Measurements from ENCODE around the gene SUPT6H.
A peak's percentile ranks its signal among the peaks of the same experiment; 100 is the strongest.
"Not testable (repeated sequence)": the region's sequence is repeated elsewhere in the genome, so short reads cannot be mapped to it uniquely, and the experiment has no call there.

The SUPT6H gene

DNA sequence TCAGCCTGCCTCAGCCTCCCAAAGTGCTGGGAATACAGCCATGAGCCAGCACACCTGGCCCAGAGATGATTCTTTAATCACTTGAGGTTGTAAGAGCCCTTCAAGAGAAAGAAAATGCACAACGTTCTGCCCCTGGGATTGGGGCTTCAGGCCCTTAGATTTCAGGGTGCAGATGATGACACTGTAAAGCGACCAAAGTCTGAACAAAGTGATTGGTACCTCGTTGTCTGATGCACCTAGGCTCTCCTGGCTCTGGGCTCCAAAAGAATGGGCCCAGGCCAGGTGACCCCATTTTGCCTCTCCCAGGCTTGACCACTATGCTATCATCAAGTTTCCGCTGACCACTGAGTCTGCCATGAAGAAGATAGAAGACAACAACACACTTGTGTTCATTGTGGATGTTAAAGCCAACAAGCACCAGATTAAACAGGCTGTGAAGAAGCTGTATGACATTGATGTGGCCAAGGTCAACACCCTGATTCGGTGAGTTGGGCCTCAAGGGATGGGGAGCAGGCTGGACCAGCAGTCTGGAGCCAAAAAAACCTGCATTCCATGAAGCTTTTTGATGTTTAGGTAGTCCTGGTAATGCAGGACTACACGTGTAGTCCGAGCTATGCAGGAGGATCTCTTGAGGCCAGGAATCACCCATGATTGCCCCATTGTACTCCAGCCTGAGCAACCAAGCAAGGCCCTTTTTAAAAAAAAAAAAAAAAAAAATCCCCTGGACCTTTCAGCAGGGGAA, 60.6 kb downstream of the SUPT6H start:
- no peak for DNase-seq

DNA sequence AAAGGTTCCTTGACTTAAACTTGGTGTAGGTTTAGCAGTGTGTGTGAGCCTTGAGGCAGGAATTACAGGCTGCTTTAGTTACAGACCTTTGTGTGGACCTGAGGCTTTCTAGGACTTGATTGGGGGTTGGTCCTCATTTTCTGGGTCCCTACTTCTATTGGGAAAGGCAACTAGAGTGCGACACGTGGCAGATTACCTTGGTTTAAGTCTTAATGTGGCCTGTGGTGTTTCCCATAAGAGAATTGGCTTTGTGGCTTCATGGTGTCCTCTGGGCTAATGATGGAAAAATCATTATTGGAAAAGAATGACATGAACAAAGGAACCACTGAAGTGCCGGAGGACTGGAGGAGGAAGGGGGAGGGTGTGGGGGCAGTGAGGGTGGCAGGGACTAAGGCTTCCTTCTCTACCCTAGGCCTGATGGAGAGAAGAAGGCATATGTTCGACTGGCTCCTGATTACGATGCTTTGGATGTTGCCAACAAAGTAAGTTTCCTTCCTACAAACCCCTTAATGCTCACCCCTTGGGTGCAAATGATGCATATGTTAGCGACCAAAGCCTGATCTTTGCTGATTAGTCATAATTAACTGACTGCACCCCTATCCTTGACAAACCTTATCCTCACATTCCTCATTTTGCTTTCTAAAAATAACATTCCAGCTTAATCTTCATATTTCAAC, 61.3 kb downstream of the SUPT6H start:
- no peak for DNase-seq

DNA sequence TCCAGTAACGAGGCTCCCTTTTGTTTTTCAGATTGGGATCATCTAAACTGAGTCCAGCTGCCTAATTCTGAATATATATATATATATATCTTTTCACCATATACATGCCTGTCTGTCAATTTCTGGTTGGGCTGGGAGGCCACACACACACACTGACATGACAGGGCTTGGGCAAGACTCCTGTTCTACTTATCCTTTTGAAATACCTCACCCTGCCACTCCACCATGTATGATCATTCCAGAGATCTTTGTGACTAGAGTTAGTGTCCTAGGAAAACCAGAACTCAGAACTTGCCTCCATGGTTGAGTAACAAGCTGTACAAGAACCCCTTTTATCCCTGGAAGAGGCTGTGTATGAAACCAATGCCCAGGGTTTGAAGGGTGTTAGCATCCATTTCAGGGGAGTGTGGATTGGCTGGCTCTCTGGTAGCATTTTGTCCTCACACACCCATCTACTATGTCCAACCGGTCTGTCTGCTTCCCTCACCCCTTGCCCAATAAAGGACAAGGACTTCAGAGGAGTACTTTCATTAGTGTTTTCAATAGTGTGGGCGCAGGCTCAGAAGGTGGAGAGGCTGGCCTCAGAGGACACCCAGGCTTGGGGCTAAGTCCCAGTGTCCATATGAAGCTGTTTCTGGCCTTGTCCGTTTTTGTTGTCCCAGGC, 62.0 kb downstream of the SUPT6H start:
- DNase-seq = not testable (repeated sequence)

DNA sequence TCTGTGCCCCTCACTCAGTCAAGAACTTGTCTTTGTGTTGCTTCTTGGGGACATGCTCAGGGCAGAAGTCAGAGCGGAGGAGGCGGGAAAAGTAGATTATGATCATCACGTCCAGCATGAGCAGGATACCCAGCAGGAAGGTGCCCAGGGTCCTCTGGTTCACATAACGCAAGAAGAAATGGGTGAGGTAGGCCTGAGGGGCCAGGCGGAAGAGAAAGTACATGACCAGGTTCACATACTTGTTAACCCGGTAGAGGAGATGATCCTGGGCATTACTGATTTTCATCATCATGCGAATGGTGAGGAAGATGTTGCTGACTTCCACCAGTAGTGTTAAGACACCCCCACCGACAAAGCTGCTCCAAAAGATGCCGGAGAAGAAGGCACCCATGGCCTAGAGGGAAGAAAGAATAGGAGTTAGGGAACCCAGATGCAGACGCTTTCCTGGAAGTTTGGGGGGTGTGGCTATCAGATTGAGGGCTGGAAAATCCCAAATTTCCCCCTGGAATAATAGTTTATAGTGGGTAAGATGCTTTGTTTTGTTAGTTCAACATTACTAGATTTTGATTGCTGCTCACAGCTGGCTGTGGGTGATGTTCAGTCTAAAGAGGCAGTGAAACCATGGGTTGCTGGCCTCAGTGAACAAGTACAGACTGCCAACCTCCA, 62.6 kb downstream of the SUPT6H start:
- peak; percentile 48 for DNase-seq

GRCh38 chr17:28725166-28725659, 63.2 kb downstream of the SUPT6H start:
- peak; percentile 67 for DNase-seq

- peak; percentile 80 for DNase-seq
Measured at GRCh38 chr17:28725660-28726225, 63.7 kb downstream of the SUPT6H start.

DNA sequence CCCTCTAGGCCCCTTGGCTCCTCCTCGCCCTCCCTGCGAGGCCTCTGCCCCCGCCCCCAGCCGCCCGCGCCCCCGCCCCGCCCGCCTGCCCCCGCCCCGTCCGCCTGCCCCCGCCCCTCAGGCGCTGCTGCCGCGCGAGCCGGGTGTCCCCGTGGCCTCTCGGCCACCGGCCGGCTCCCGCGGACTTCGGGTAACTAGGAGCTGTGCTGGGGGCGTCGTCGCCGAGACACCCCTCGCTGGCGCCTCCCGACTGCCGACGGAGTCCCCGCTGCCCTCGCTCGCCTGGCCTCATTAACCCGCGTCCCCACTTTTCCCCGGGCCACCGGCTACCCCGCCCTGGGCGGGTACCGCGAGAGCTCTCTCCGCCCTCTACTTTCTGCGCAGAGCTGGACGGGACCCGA, 64.2 kb downstream of the SUPT6H start, which contains the start of gene TLCD1:
TLCD1 (minus strand) TSS at position 8 of the 401 bp plus-strand sequence. CDS start 136 bp downstream, outside the sequence.
- DNase-seq = peak; percentile 84

GRCh38 chr17:28726627-28727491, 64.9 kb downstream of the SUPT6H start:
- DNase-seq = peak; percentile 96

GRCh38 chr17:28728364-28729200, 66.6 kb downstream of the SUPT6H start, which contains the start of gene NEK8:
NEK8 (plus strand) TSS chr17:28728788; CDS start chr17:28728814, 26 bp downstream.
- DNase-seq = peak; percentile 100

DNA sequence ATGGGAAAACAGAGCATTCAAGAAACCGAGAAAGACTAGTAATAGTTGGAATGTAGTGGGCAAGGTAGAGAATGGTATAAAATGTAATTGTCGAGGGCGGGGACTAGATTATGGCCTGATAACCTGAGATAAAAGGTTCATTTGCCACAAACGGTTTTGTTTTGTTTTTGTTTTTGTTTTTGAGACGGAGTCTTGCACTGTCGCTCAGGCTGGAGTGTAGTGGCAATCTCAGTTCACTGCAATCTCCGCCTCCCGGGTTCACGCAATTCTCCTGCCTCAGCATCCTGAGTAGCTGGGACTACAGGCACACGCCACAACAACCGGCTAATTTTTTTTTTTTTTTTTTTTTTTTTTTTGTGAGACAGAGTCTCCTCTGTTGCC, 67.9 kb downstream of the SUPT6H start:
- DNase-seq = no peak

DNA sequence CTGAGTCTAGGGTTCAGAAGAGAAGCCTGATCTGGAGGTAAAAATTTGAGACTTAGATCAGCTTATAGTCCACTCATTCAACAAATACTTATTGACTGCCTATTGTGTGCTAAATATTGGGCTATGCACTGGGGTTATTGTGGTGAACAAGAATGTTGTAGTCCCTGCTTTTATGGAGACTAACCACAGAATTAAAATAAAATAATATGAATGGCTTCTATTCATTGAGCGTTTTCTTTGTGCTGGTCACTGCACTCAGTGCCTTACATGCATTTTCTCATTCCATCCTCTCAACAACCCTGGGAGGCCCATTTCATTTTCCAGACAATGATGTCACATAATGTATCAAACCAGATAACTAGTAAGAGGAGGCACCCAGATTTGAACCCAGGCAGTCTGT, 71.3 kb downstream of the SUPT6H start:
- no peak for DNase-seq

- no peak for DNase-seq
Measured at GRCh38 chr17:28734712-28735241, 72.8 kb downstream of the SUPT6H start.

GRCh38 chr17:28735242-28735722, 73.3 kb downstream of the SUPT6H start:
- DNase-seq = no peak

DNA sequence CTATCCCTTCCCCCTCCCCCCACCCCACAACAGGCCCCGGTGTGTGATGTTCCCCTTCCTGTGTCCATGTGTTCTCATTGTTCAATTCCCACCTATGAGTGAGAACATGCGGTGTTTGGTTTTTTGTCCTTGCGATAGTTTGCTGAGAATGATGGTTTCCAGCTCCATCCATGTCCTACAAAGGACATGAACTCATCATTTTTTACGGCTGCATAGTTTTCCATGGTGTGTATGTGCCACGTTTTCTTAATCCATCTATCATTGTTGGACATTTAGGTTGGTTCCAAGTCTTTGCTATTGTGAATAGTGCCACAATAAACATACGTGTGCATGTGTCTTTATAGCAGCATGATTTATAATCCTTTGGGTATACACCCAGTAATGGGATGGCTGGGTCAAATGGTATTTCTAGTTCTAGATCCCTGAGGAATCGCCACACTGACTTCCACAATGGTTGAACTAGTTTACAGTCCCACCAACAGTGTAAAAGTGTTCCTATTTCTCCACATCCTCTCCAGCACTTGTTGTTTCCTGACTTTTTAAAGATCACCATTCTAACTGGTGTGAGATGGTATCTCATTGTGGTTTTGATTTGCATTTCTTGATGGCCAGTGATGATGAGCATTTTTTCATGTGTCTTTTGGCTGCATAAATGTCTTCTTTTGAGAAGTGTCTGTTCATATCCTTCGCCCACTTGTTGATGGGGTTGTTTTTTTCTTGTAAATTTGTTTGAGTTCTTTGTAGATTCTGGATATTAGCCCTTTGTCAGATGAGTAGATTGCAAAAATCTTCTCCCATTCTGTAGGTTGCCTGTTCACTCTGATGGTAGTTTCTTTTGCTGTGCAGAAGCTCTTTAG, 74.1 kb downstream of the SUPT6H start:
- DNase-seq = not testable (repeated sequence)

GRCh38 chr17:28737316-28737715, 75.3 kb downstream of the SUPT6H start:
- no peak for DNase-seq

DNA sequence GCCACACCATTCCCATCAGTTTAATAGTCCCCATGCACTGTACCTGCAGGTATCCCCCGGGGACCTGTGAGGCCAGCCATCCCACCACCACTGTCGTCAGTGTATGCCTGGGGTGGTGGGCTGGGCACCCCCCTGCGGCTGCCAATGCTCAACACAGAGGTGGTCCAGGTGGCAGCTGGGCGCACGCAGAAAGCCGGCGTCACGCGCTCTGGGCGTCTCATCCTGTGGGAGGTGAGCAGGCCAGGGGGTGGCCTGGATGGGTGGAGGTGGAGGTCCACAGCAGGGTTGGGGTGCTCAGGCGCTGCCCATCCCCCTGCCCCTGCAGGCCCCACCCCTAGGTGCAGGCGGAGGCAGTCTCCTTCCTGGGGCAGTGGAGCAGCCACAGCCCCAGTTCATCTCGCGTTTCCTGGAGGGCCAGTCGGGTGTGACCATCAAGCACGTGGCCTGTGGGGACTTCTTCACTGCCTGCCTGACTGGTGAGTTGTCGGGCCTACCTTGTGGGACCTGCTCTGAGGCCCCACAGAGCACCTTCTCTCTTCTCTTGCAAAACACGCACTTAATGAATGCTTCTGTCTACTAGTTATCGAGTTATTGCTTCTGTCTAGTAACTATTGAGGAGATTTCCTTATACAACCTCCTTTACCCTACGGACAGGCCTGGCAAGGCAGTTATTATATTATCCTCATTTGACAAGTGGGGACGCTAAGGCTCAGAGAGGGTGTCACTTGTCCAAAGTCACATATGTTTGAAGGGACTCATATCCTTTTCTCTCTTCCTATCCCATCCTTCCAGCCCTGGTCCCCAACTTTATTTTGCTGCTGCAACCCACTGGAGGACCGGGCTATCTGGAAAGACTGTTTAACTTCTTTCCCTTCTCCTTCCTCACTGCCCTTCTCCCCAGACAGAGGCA, 76.0 kb downstream of the SUPT6H start:
- no peak for DNase-seq

DNA sequence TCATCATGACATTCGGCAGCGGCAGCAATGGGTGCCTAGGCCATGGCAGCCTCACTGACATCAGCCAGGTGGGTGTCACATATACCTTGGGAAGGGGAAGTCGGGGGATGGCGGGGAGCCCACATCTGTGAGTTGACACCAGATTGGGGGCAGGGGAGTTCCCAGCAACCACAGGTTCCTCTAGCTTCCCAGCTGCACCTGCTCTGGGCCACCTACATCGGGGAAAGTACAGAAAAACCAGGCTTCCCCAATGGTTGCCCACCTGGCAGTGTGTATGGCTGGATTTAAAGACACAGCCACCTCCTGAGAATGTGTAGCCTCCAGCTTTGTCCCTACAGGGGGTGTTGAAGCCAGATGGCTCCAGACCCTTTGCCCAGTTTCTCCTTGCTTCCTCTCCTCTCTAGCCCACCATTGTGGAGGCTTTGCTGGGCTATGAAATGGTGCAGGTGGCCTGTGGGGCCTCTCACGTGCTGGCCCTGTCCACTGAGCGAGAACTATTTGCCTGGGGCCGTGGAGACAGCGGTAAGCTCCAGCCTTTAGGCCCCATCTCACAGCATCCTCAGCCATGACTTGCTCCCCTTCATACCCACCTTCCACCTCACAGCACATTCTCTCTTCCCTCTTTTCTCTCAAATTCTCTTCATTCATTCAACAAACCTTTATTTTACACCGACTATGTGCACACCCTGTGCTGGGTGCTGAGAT, 76.8 kb downstream of the SUPT6H start:
- DNase-seq = peak; percentile 68
